Body of pancreas (tissue), 4 donors: Measurements from ENCODE around the gene PDE4A.

ENCODE experiments used
- POLR2A ChIP-seq, 3 donors: fragments of 450-650 bp; IDR thresholded peaks; one replicate each; pipeline ENCODE4 v1.6.1; 2016; ENCODE audit warnings: antibody characterized with exemption in 3 of 3, mild to moderate bottlenecking in 2 of 3
- TF ChIP-seq, protein P1 (sequence below), 7 experiments: fragments of 450-650 bp in 4 of 7; fragments of 200-600 bp in 3 of 7; sonication (generic) in 3 of 7; IDR thresholded peaks; one replicate each; pipeline ENCODE4 v1.5.1; 2016 to 2019; ENCODE audit warnings: antibody characterized with exemption in 7 of 7

DNA sequence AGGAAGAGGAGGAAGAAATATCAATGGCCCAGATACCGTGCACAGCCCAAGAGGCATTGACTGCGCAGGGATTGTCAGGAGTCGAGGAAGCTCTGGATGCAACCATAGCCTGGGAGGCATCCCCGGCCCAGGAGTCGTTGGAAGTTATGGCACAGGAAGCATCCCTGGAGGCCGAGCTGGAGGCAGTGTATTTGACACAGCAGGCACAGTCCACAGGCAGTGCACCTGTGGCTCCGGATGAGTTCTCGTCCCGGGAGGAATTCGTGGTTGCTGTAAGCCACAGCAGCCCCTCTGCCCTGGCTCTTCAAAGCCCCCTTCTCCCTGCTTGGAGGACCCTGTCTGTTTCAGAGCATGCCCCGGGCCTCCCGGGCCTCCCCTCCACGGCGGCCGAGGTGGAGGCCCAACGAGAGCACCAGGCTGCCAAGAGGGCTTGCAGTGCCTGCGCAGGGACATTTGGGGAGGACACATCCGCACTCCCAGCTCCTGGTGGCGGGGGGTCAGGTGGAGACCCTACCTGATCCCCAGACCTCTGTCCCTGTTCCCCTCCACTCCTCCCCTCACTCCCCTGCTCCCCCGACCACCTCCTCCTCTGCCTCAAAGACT, 46.9 kb downstream of the PDE4A start:
- no peak for TF ChIP-seq POLR2A (IDR thresholded peaks at IDR 0.05)
- TF ChIP-seq, protein P1, sequence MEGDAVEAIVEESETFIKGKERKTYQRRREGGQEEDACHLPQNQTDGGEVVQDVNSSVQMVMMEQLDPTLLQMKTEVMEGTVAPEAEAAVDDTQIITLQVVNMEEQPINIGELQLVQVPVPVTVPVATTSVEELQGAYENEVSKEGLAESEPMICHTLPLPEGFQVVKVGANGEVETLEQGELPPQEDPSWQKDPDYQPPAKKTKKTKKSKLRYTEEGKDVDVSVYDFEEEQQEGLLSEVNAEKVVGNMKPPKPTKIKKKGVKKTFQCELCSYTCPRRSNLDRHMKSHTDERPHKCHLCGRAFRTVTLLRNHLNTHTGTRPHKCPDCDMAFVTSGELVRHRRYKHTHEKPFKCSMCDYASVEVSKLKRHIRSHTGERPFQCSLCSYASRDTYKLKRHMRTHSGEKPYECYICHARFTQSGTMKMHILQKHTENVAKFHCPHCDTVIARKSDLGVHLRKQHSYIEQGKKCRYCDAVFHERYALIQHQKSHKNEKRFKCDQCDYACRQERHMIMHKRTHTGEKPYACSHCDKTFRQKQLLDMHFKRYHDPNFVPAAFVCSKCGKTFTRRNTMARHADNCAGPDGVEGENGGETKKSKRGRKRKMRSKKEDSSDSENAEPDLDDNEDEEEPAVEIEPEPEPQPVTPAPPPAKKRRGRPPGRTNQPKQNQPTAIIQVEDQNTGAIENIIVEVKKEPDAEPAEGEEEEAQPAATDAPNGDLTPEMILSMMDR (IDR thresholded peaks at IDR 0.05), result no peak
